Measurements from ENCODE around the gene CACNA1C. TPM values are rescaled to one million over a fixed set of nuclear protein-coding genes. Genes with fewer than 3 reads are reported as not detected.

CACNA1C gene
- total RNA-seq, 1 experiment from 2014 or later = 0.35 TPM

DNA sequence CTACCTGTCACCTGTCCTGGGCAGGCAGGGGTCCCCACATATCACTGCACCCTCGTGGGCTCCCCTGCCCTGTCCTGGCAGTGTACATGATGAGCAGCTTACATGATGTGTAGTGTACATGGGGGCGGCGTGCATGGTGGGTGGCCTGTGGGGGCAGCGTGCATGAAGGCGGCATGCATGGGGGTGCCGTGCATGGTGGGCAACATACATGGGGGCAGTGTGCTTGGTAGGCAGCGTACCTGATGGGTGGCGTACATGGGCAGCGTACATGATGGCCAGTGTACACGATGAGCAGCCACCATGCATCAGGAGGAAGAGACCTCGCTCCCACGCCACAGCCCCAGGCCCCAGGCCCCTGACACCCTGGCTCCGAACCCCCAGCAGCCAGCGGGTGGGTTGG is 266.3 kb downstream of the CACNA1C start:
- Histone ChIP-seq H3K36me3 (replicated peaks; ENCODE audit: control insufficient read depth, insufficient read depth, low read length) (no peaks in the 10 kb centered on the region), H3K27me3 (ENCODE audit: control insufficient read depth, insufficient read depth, low read length) (no peaks in the 10 kb centered on the region), H3K4me3 (ENCODE audit: insufficient read depth, low read depth, low read length) (no peak overlapping the region)
- no peak for DNase-seq

DNA sequence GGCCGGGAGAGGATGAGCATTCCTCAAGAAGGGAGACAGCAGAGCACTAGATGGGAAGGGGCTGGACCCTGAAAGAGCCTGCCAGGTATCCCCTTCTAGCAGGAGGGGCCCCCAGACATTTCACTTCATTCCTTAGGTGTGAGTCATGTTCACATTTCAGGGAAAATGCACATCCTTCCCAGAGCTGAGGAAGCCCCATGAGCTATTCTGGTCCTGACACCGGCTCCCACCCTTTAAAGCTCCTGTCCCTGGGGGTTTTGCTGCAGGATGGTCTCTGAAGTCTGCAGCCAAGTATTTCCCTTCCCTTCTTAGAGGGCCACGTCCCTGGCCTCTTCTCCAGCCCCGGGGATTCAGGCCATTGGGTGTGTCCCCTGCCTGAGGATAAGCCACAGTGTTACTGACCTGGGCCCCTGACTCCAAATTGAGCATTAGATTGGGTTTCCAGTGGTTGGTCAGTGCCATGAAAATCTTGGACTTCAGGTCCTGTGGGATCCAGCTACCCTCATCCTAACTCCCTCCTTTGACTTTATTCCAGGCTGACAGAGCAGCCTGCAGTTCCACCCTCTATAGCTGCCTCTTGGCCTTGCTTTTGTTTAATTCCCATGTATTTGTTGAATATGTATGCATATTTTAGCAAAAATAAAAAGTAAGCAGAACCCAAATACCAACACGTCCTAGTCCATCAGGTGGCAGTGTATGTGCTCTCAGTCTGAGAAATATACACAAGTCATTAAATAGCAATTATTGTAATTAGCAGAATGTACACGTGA is 267.1 kb downstream of the CACNA1C start:
- no peaks in the 10 kb centered on the region for H3K36me3 ChIP-seq (replicated peaks; ENCODE audit: control insufficient read depth, insufficient read depth, low read length)
- peak; percentile 36 for DNase-seq
- no peak overlapping the region for H3K4me3 ChIP-seq (ENCODE audit: insufficient read depth, low read depth, low read length)
- H3K27me3 ChIP-seq (ENCODE audit: control insufficient read depth, insufficient read depth, low read length) = no peaks in the 10 kb centered on the region

DNA sequence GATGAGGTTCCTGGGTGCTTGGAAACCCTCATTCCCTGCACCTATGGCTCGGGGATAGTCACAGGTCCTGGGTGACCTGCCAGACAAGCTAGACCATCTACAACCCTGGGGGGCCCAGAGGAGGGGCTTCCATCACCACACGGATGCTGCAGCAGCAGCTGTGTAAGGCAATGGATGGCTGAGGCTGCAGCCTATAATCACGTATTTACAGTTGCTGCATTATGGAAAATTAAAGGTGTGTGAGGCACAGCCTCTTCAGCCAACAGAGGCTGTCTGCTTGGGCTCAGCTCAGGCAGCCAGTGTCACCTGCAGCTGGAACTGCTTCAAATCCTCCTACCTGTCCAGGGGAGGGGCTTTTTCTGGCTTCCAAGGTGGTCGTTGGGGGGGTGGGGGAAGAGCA is 268.1 kb downstream of the CACNA1C start:
- H3K27me3 ChIP-seq (ENCODE audit: control insufficient read depth, insufficient read depth, low read length) = no peaks in the 10 kb centered on the region
- no peak for DNase-seq
- H3K36me3 ChIP-seq (replicated peaks; ENCODE audit: control insufficient read depth, insufficient read depth, low read length) = no peaks in the 10 kb centered on the region
- no peak overlapping the region for H3K4me3 ChIP-seq (ENCODE audit: insufficient read depth, low read depth, low read length)

DNA sequence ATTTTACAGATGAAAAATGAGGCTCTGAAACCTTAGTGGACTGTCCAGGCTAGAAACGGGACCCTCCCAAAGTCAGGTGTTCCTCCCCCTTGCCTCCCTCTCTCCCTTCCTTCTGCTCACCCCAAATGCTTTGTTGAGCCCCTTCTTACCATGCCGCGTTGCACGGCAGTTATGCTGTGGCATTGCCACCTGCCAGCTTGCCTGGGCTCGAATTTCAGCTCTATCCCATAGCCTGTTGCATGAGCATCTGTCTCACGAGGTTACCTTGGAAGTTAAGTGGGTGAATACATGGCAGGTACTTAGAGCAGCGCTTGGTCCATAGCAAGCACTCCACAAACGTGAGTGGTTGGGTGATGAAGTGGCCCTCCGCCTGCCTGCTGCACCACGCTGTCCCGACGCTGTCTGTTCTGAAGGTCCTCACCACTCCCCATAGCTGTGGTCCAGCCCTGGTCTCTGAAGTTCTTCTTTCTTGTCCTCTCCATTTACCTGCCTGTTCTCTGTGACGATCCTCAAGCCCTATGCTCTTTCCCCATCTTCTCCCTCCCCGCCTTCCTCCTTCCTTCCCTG is 269.9 kb downstream of the CACNA1C start:
- DNase-seq = no peak
- Histone ChIP-seq H3K27me3 (ENCODE audit: control insufficient read depth, insufficient read depth, low read length) (no peaks in the 10 kb centered on the region), H3K4me3 (ENCODE audit: insufficient read depth, low read depth, low read length) (no peak overlapping the region), H3K36me3 (replicated peaks; ENCODE audit: control insufficient read depth, insufficient read depth, low read length) (no peaks in the 10 kb centered on the region)

DNA sequence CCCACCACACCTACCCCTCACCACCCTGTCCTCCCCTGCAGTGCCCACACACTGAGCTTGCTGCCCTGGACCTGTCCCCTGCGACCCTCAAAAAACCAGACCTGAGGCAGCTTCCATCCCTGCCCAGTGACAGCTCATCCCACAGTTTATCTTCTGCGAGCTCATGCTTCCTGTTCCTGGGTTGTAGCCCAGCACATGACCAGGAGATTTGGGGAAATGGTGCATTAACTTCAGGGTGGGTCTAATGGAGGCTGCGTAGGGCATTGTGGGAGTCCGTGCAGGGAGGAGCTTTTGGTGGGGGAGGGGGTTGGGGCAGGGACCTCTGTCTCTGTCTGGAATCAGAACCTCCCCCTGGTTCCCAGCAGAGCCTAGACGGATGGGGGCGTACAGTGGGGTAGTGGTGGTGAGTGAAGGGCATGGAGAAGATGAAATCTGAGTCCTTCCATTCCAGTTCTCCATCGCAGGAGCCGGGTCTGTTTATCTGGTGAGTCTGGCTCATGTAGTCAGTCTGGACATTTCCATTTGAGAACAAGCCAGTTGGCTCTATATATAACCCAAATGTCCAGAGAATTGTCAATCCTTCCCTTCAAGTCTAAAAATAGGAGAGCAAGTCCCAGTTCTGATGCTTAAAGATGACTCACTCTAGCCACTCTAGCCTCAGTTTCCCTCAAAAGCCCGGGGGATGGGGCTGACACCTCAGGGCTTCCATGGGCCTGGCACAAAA is 270.9 kb downstream of the CACNA1C start:
- no peaks in the 10 kb centered on the region for H3K36me3 ChIP-seq (replicated peaks; ENCODE audit: control insufficient read depth, insufficient read depth, low read length)
- H3K27me3 ChIP-seq (ENCODE audit: control insufficient read depth, insufficient read depth, low read length) = no peaks in the 10 kb centered on the region
- no peak for DNase-seq
- no peak overlapping the region for H3K4me3 ChIP-seq (ENCODE audit: insufficient read depth, low read depth, low read length)

DNA sequence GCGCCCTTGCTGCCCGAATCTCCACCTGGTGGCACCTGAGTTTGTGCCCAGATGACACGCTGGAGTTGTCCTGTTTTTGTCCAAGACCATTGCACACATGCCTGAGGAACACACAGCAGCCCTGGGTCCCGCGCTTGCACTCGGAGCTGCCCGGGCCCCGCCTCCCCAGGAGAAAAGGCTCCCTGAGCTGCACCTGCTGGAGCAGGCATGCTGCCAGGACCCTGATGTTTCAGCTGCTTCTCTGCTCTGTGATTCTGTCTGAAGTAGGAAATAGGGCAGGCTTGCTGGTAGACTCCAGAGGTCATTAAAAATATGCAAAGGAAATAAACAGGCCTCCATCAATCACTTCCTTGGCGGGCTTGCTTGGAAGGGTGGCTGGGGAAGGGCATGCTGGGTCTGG is 271.6 kb downstream of the CACNA1C start:
- no peak overlapping the region for H3K4me3 ChIP-seq (ENCODE audit: insufficient read depth, low read depth, low read length)
- no peaks in the 10 kb centered on the region for H3K27me3 ChIP-seq (ENCODE audit: control insufficient read depth, insufficient read depth, low read length)
- H3K36me3 ChIP-seq (replicated peaks; ENCODE audit: control insufficient read depth, insufficient read depth, low read length) = no peaks in the 10 kb centered on the region
- DNase-seq = no peak

DNA sequence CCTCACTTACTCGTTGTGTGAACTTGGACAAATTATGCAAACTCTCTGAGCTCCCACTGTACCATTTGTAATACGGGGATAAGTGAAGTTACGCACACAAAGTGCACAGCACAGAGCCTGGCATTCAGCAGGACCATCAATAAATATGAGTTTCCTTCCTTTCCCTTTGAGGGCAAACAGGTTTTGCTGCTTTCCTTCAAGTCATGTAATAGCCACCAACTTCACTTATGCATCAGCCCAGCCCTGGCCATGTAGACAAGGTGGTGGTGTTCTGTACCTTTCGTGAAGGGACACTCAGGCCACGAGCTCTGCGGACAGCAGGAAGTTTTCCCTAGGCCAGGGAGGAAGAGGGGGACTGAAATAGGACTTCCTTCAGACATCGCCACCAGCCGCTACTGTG is 272.7 kb downstream of the CACNA1C start:
- no peak for DNase-seq
- Histone ChIP-seq H3K27me3 (ENCODE audit: control insufficient read depth, insufficient read depth, low read length) (no peaks in the 10 kb centered on the region), H3K4me3 (ENCODE audit: insufficient read depth, low read depth, low read length) (no peak overlapping the region), H3K36me3 (replicated peaks; ENCODE audit: control insufficient read depth, insufficient read depth, low read length) (no peaks in the 10 kb centered on the region)

DNA sequence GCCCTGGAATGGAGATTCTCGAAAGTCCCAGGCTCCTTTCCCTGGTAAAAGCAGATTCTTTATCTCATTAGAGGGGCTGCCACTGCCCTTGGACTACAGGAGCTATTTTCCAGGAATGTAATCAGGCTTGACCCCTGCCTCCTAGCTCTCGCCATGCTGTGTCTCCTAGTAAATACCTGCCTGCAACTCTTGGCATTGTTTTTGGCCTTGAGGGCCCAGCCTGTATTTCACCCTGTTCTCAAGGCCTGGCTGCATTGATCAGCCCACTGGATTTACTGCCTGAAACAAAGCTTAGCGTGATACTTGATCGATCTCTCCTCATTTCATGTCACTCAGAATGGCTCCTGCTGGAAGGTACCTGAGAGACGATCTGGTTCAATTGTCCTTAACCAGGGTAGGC is 273.7 kb downstream of the CACNA1C start:
- no peak overlapping the region for H3K4me3 ChIP-seq (ENCODE audit: insufficient read depth, low read depth, low read length)
- H3K36me3 ChIP-seq (replicated peaks; ENCODE audit: control insufficient read depth, insufficient read depth, low read length) = no peaks in the 10 kb centered on the region
- DNase-seq = no peak
- H3K27me3 ChIP-seq (ENCODE audit: control insufficient read depth, insufficient read depth, low read length) = no peaks in the 10 kb centered on the region

DNA sequence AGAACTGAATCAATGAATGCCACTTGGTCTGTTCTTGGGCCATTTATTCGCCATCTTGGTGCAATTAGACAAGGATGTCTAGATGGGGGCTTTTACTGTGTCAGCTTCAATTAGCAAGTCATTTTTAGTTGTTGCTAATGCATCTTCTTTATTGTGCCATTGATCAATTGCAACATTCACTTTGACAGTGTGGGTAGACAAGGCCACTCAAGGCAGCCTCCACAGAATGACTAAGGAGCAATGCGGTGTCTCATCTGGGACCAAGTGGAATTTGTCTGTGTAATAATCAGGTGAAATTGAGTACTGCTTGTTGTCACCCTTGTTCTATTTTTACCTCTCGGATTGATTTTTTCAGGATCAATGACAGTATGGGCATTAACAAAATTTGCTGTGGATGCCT is 275.9 kb downstream of the CACNA1C start:
- no peak for DNase-seq
- H3K27me3 ChIP-seq (ENCODE audit: control insufficient read depth, insufficient read depth, low read length) = no peaks in the 10 kb centered on the region
- no peak overlapping the region for H3K4me3 ChIP-seq (ENCODE audit: insufficient read depth, low read depth, low read length)
- no peaks in the 10 kb centered on the region for H3K36me3 ChIP-seq (replicated peaks; ENCODE audit: control insufficient read depth, insufficient read depth, low read length)

DNA sequence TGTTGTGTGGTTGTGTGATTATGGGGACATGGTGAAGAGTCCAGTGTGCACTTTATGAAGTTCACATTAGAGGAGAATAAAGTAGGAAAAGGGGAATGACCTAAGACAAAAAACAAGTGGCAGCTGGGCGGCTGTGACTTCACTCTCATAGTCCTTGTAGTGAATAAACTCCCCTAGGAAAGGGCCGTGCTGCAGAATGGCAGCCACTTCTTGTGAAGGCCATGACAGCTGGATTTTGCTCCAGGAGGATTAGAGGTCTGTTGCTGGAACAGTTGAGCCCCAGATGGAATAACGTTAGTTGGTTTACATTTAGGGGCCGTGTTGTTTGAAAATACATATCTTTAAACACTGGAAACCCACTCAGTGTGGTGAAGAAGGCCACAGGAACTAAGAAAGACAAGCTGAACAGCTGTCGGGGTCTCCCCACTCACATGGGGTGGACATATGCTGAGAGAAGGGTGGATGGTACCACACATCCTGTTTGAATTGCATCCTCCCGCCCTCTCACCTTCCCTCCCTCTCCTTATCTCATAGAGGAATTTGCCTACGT is 276.9 kb downstream of the CACNA1C start:
- Histone ChIP-seq H3K4me3 (ENCODE audit: insufficient read depth, low read depth, low read length) (no peak overlapping the region), H3K27me3 (ENCODE audit: control insufficient read depth, insufficient read depth, low read length) (no peaks in the 10 kb centered on the region), H3K36me3 (replicated peaks; ENCODE audit: control insufficient read depth, insufficient read depth, low read length) (no peaks in the 10 kb centered on the region)
- DNase-seq = no peak

DNA sequence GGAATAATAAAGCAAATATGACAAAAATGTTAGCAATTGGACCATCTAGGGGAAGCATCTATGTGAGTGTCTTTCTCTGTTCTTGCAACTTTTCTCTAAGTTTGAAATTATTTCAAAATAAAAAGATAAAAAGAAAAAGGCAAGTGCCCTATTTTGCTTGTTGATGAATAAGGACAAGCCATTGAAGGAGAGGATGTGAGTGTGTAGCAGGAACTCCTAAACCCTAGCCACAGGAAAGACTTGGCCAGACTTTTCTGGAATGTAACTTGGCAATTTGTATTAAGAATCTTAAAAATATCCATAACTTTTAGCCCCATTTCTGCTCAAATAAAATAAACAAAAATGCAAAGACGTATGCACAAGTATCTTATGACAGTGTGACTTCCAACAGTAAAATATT is 279.4 kb downstream of the CACNA1C start:
- Histone ChIP-seq H3K27me3 (ENCODE audit: control insufficient read depth, insufficient read depth, low read length) (no peaks in the 10 kb centered on the region), H3K36me3 (replicated peaks; ENCODE audit: control insufficient read depth, insufficient read depth, low read length) (no peaks in the 10 kb centered on the region), H3K4me3 (ENCODE audit: insufficient read depth, low read depth, low read length) (no peak overlapping the region)
- DNase-seq = no peak

DNA sequence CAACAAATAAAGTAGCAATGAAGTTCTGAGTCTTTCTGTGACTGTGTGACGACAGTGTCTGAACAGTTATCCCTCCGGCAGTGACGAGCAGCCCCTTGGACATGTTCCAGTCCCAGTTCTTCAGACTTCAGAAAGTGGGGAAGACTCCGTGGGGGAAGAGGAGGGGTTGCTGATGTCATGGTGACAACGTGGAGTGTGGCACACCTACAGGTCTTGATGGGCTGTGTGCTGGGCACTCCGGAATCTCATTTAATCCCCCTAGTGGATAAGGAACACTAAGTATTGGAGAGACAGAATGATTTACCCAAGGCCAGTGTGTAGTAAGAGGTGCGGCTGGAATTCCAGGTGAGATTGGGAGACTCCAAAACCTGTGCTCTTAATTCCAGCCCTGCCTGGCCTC is 280.2 kb downstream of the CACNA1C start:
- no peak overlapping the region for H3K4me3 ChIP-seq (ENCODE audit: insufficient read depth, low read depth, low read length)
- no peak for DNase-seq
- no peaks in the 10 kb centered on the region for H3K27me3 ChIP-seq (ENCODE audit: control insufficient read depth, insufficient read depth, low read length)
- H3K36me3 ChIP-seq (replicated peaks; ENCODE audit: control insufficient read depth, insufficient read depth, low read length) = no peaks in the 10 kb centered on the region

DNA sequence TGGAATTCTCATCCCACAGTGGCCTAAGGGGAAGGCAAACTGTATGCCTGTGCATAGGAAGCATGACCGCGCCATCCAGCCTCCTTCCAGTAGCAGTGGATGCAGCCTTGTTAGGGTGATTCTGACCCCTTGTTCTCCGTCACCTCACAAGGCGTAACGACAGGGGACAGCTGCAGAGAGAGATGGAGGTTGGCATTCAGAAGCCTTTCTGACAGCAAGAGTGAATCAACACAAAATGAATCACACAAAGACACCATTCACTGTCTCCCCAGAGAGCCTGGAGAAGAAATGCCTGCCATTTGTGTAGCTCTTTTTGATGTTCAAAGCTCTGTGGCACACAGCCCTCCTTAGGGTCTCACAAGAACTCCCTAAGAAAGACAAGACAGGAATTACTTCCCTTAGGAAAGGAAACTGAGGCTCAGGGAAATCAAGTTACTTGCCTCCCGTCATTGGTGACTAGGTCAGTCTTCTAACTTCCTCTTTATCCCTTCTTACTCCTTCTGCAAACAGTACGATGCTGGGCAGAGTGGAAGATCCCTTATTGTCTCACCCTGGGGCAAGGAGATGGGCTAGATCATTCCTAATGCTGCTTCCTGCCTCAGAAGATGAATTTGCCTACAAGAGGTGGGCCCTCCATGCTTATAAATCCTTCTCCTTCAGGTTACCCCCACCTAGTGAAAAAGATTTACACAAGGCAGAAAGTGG is 280.9 kb downstream of the CACNA1C start:
- H3K36me3 ChIP-seq (replicated peaks; ENCODE audit: control insufficient read depth, insufficient read depth, low read length) = no peaks in the 10 kb centered on the region
- H3K4me3 ChIP-seq (ENCODE audit: insufficient read depth, low read depth, low read length) = no peak overlapping the region
- no peaks in the 10 kb centered on the region for H3K27me3 ChIP-seq (ENCODE audit: control insufficient read depth, insufficient read depth, low read length)
- DNase-seq = no peak

DNA sequence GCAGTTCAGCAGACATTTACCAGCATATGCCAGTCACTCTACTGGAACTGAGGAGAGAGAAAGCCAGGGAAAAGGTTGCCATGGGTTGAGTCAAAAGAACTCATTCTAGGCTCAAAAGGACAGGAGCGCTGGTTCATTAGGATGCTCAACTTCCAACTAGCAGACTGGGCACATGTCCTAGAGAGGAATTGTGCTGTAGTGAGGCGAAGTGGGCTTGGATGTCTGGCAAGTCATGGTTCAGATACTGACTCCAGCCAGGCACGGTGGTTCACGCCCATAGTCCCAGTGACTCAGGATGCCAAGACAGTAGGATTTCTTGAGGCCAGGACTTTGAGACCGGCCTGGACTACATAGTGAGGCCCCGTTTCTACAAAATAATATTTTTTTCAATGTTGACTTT is 281.5 kb downstream of the CACNA1C start:
- H3K36me3 ChIP-seq (replicated peaks; ENCODE audit: control insufficient read depth, insufficient read depth, low read length) = no peaks in the 10 kb centered on the region
- no peak for DNase-seq
- no peaks in the 10 kb centered on the region for H3K27me3 ChIP-seq (ENCODE audit: control insufficient read depth, insufficient read depth, low read length)
- H3K4me3 ChIP-seq (ENCODE audit: insufficient read depth, low read depth, low read length) = no peak overlapping the region

All from H7 (cell line).